ENCODE measurements around the gene DYNC1H1. TPM values are rescaled to one million over a fixed set of nuclear protein-coding genes. Genes with fewer than 3 reads are reported as not detected.
"Not testable (repeated sequence)": the region's sequence is repeated elsewhere in the genome, so short reads cannot be mapped to it uniquely, and the experiment has no call there.

The DYNC1H1 gene
- total RNA-seq, 1 donor from 2014 or later: 499 TPM

GRCh38 chr14:102081231-102082080, 117.1 kb downstream of the DYNC1H1 start:
- Histone ChIP-seq H3K27ac (no peak overlapping the region), H3K9me3 (no peaks in the 10 kb centered on the region), H3K4me1 (peaks cover 44% of the 10 kb centered on the region), H3K27me3 (no peaks in the 10 kb centered on the region), H3K4me3 (no peak overlapping the region), H3K36me3 (peaks cover 0 to 79% of the 10 kb centered on the region in 2 donors)
- intact Hi-C loops (cut with DNase I): no loop called here
- DNase-seq (ENCODE audit: extremely low spot score in 2 of 2): no peak
- TF ChIP-seq, protein P1, sequence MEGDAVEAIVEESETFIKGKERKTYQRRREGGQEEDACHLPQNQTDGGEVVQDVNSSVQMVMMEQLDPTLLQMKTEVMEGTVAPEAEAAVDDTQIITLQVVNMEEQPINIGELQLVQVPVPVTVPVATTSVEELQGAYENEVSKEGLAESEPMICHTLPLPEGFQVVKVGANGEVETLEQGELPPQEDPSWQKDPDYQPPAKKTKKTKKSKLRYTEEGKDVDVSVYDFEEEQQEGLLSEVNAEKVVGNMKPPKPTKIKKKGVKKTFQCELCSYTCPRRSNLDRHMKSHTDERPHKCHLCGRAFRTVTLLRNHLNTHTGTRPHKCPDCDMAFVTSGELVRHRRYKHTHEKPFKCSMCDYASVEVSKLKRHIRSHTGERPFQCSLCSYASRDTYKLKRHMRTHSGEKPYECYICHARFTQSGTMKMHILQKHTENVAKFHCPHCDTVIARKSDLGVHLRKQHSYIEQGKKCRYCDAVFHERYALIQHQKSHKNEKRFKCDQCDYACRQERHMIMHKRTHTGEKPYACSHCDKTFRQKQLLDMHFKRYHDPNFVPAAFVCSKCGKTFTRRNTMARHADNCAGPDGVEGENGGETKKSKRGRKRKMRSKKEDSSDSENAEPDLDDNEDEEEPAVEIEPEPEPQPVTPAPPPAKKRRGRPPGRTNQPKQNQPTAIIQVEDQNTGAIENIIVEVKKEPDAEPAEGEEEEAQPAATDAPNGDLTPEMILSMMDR (IDR thresholded peaks at IDR 0.05): no peak
- no peak for TF ChIP-seq POLR2A (IDR thresholded peaks at IDR 0.05)
- no peak for TF ChIP-seq POLR2AphosphoS5 (IDR thresholded peaks at IDR 0.05; ENCODE audit: insufficient read depth in 1 of 2, low read depth in 1 of 2)

GRCh38 chr14:102084522-102084921, 120.1 kb downstream of the DYNC1H1 start:
- H3K27me3 ChIP-seq; H3K4me3 ChIP-seq; intact Hi-C loops (cut with DNase I); H3K9me3 ChIP-seq; DNase-seq (ENCODE audit: extremely low spot score in 2 of 2): not testable (repeated sequence)
- H3K36me3 ChIP-seq: peaks cover 0 to 62% of the 10 kb centered on the region in 2 donors
- H3K4me1 ChIP-seq: peaks cover 53% of the 10 kb centered on the region
- H3K27ac ChIP-seq: peak overlapping the region; percentile 100

DNA sequence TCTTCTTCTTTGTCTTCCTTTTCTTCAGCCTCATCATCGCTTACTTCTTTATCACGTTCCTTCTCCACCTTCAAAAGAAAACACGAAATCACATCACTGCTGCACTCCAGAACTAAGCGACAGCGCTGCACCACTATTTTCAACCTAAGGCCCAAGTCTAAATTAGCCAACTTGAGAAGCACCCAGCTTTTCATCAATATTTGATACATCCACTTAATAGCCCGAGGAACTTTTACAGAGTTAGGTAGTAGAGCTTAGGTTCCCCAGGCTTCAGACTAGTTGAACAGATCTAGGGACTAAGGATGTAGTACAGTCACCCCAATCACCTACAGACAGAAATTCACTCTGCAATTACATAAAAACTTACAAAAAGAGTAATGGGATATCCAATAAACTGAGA, 120.6 kb downstream of the DYNC1H1 start:
- Histone ChIP-seq H3K4me3 (peak overlapping the region in 1 of 2 donors; percentile 86), H3K27ac (peak overlapping the region; percentile 100), H3K9me3 (no peaks in the 10 kb centered on the region), H3K27me3 (no peaks in the 10 kb centered on the region), H3K36me3 (peaks cover 0 to 58% of the 10 kb centered on the region in 2 donors), H3K4me1 (peaks cover 53% of the 10 kb centered on the region)
- intact Hi-C loops (cut with DNase I): no loop called here
- no peak for DNase-seq (ENCODE audit: extremely low spot score in 2 of 2)
- TF ChIP-seq POLR2A (IDR thresholded peaks at IDR 0.05): no peak
- TF ChIP-seq, protein P1 (IDR thresholded peaks at IDR 0.05): no peak
- TF ChIP-seq POLR2AphosphoS5 (IDR thresholded peaks at IDR 0.05; ENCODE audit: insufficient read depth in 1 of 2, low read depth in 1 of 2): no peak

DNA sequence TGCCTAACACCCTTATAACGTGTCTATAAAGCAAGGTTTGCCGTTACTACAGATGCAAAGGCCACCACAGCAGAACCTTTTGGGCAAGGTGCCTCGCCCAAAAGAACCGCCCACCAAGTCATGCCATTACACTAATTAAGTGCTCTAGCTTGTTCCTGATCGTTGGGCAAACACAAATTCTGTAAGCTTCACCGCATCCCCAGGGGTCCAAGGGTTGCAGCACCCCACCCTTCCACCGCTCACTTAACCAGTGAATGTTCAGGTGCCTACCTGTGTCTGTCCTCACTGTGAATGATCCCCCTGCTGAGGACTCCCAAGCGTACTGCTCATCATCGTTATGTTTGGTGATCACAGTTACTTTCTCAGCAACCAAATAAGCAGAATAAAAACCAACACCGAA, 121.1 kb downstream of the DYNC1H1 start:
- H3K27ac ChIP-seq: peak overlapping the region; percentile 100
- H3K36me3 ChIP-seq: peaks cover 0 to 52% of the 10 kb centered on the region in 2 donors
- peaks cover 53% of the 10 kb centered on the region for H3K4me1 ChIP-seq
- DNase-seq (ENCODE audit: extremely low spot score in 2 of 2): peak in 1 of 2 donors; percentile 83
- intact Hi-C loops (cut with DNase I): no loop called here
- H3K27me3 ChIP-seq: no peaks in the 10 kb centered on the region
- TF ChIP-seq POLR2A (IDR thresholded peaks at IDR 0.05): no peak
- TF ChIP-seq, protein P1 (IDR thresholded peaks at IDR 0.05): no peak
- peak overlapping the region; percentile 86 to 96 for H3K4me3 ChIP-seq
- H3K9me3 ChIP-seq: no peaks in the 10 kb centered on the region

DNA sequence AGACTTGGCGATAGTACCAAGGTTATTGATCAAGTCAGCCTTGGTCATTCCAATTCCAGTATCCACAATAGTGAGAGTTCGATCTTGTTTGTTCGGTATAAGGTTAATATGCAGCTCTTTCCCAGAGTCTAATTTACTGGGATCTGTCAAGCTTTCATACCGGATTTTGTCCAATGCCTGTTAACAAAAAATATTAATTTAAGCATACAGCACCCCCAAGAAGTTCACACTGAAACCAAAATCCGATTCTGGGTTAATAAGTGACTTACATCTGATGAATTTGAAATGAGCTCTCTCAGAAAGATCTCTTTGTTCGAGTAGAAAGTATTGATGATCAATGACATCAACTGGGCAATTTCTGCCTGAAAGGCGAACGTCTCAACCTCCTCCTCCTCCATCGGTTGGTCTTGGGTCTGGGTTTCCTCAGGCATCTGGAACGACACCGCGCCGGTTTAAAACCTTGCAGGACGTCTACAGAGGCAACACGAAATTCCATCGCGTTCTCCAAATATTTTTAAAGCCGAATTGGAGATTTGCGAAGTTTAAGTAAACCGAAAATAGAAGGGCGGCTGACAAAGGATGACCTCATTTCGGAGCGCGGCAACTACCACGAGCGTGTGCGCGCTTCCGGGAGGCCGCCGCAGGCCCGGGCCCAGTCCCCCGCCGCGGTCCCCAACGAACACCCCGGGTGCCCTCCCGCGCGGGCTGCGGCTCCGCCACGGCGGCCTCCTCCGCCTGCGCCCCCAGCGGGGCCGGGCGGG, 121.8 kb downstream of the DYNC1H1 start:
- H3K27me3 ChIP-seq: no peaks in the 10 kb centered on the region
- H3K4me3 ChIP-seq: peak overlapping the region; percentile 86 to 96
- H3K9me3 ChIP-seq: no peaks in the 10 kb centered on the region
- peak in 1 of 2 donors; percentile 85 for DNase-seq (ENCODE audit: extremely low spot score in 2 of 2)
- peaks cover 53% of the 10 kb centered on the region for H3K4me1 ChIP-seq
- H3K27ac ChIP-seq: peak overlapping the region; percentile 100
- peaks cover 0 to 46% of the 10 kb centered on the region in 2 donors for H3K36me3 ChIP-seq
- intact Hi-C loops (cut with DNase I): no loop called here
- no peak for TF ChIP-seq POLR2A (IDR thresholded peaks at IDR 0.05)
- TF ChIP-seq, protein P1 (IDR thresholded peaks at IDR 0.05): no peak
- peak in 1 of 2 donors; percentile 42 for TF ChIP-seq POLR2AphosphoS5 (IDR thresholded peaks at IDR 0.05; ENCODE audit: insufficient read depth in 1 of 2, low read depth in 1 of 2)
